SW480 (cell line): Measurements from ENCODE around the gene GINS2.

Experiments
- DNase-seq: peaks from one replicate; pipeline ENCODE4 v3.0.0-alpha.2; 2016; ENCODE audit warnings: low spot score

The GINS2 gene

GRCh38 chr16:85640254-85640558 is 48.5 kb downstream of the GINS2 start:
- no peak for DNase-seq

DNA sequence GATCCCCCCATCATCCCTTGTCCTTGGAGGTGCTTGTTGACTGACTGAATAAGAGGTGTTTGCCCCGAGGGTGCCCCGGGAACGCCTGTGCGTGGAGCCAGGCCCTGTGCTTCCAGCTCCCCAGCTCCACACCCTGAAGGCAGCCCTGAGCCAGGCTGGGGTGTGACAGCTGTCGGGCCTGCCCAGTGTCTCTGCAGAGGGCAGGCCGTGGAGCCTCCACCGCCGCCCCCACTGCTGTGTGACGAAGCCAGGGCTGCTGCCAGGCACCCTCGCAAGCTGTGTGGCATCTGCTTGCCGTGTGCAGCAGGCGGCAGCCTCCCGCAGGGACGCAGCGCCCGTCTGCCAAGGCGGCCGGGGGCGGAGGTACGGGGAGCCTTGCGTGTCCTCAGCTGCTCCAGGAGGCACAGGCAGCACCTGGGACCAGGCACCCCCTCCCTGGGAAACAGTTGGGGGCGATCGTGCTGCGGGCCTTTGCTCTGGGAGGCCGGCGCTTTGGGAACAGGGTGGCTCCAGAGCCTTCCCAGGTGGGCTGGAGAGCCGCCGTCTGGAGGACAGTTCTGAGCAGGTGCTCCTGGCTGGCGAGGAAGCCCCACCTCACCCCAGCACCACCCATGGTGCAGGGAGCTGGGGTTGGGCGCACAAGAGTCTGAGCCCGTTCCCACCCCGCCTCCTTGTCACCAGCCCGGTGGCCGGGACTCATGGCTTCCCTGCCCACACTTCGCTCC is 49.1 kb downstream of the GINS2 start:
- DNase-seq: no peak

DNA sequence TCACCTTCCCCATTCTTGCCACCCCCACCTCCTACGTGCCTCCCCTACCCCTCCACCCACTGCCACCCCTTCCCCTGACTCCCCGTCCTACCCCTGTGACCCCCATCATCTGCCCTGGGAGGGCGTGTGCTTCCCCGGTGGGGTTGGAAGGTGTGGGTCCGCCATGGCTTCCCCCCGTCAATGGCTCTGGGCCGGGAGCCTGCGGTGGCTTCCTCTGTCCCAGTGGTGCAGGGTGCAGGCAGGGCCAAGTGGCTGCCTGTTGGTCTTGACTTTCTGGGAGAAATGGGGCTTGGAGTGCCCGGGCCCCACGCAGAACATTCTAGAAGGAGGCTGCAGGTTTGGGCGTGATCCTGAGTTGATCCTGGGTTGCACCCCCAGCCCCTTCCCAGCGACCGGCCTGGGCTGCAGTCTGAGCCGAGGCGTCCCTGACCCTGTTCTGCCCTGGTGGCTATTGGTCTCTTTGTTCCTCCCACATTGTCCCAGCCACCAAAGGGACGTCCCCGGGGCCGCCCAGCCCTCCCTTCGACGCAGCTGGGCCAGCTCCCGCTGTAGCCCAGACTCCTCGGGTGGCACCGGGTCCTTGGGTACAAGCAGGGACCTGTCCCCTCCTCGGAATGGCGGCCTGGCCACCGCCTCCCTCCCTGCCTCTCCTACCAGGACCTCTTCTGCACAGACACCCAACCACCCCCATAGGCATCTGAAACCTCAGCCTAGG is 49.9 kb downstream of the GINS2 start:
- no peak for DNase-seq

DNA sequence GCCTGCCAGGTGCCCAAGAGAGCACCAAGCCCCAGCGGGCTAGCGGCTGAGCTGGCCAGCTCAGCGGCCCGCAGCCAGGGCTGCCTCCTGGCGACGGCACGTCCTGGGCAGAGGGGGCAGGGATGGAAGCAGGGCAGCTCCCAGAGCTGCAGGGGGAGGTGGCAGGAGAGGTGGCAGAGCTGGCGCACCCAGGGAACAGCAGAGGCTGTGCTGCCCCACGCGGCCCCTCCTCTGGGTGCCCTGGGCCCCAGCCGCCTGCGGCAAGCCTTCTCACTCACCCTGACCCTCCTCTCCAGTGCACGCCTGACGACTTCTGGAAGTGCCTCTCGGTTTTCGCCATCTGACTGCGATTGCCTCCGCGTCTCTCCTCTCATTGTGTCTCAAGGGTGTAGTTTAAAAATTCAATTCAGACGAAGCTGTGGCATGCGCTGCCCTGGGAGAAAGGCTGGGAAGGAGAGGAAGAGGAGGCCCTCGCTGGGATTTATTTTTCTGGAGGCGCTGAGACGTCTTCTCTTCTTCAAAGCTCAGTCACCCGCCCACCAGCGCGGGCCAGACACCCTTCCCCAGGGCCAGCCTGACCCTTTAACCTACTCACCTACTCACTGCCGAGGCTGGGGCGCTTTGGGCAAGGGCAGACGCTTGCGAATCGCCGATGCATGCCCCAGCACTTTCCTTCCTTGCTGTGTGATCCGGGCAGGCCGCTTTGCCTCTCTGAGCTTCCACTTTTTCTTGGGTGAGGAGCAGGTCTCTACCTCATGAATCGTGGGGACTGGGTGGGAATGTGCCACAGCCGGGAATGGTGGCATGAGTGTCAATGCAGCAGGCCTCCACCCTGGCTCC is 50.7 kb downstream of the GINS2 start:
- DNase-seq: no peak

DNA sequence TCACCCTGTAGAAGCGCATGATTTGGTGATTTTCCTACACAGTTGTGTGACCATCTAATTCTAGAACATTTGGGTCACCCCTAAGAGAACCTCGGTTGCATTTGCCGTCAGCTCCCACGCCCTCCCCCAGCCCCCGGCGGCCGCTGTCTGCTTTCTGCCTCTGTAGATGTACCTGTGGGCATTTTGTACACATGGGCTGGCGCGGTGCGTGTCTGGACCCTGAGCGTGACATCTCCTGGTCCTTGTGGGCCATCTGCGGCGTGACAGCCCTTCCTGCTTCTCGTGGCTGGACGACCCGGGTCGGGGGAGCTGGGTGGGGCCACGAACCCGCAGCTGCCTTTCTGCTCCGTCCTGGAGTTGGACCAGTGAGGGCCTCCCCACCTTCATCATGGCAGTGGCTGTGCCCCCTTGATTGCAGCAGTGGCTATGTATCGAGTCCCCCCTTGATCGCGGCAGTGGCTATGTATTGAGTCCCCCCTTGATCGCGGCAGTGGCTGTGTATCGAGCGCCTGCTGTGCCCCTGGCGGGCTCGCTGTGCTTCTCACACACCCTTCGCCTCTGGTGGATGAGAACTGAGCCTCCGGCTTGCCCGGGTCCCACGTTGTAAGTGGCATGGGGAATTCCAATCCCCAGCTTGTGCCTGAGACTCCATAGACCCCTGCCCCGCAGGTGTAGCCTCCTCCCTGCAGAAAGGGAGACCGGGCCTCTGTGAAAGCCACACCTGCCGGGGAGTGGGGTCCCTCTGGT is 51.5 kb downstream of the GINS2 start:
- DNase-seq: no peak

DNA sequence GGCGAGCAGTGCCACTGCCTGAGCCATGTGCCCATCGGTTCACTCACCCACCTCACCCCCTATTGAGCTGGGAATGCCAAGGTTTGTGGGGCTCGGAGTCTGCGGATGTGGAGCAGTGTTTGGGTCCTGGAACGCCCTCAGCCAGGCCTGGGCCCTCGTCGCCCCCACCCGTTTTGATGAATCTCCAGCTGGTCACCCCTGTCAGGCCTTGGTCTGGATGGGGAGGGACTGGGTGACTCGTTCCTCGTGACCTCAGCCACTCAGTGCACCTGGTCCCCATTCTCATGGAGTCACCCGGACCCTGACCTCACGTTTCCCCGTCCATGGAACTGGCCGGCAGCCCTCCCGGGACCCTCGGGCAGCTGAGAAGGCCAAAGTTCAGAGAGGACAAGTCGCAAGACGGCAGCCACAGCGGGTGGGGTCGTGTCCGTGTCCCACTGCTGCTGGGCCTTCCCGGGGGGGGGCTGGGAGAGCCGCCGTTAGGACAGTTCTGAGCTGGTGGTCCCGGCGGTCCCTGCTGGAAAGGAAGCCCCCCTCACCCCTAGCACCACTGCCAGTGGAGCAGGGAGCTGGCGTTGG is 52.4 kb downstream of the GINS2 start:
- no peak for DNase-seq

DNA sequence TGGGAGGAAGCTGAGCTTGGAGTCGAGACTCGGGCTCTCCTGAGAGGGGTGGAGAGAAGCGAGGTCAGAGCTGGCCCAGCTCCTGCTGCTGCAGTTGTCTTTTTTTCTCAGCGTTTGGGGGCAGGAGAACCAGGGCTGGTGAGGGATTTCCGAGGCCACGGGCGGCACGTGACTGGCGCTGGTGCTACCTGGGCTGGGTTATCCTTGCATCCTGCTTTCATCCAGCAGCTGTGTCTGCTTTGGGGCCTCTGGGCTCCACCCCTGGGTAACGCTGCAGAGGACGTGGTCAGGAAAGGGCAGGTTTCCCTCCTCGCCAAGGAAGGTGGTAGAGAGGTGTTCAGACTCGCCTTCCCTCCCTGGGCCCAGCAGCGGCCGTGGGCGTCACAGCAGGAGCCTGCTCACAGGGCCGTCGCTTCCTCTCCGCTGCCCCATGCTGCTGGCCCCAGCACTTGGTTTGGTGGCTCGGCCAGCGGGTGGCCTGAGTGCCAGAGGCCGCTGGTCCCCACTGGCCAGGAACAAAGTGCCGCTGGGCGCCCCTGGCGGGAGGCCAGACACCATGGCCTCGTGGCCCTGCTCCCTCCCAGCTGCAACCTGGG is 53.1 kb downstream of the GINS2 start:
- no peak for DNase-seq

DNA sequence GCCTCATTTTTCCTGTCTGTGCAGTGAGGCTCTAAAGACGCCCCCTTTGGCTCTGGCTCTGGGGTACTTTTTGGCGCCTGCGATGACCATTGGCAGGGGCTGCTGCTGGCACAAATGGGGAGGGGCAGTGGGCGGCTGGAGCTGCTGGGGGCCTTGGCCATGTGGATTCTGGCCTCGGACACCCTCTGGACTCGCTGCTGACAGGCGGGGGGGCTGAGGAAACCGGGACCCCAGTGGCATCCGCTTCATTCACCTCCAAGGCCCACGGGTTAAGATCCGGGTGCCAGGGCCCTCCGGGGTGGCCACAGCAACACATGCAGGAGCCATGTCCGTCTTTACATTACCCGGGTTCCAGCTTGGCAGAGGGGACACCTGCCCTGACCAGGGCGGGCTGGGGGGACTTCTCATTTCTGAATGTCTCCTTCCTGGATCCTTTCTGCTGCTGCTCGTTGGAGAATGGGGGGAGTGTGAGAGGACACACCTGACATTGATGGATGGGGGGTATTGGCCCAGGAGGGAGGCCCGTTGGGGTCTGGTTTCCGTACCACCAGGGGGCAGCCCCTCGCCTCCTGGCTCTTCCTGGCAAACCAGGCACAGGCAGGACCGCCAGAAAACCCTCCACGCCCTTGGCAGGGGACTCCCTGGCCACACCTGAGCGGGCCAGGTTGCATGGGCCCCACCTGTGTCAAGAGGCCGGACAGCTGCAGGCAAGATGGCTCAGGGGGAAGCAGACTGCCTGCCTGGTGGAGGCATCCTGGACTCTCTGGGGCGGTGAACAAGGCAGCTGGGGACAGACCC is 53.8 kb downstream of the GINS2 start:
- DNase-seq: no peak

DNA sequence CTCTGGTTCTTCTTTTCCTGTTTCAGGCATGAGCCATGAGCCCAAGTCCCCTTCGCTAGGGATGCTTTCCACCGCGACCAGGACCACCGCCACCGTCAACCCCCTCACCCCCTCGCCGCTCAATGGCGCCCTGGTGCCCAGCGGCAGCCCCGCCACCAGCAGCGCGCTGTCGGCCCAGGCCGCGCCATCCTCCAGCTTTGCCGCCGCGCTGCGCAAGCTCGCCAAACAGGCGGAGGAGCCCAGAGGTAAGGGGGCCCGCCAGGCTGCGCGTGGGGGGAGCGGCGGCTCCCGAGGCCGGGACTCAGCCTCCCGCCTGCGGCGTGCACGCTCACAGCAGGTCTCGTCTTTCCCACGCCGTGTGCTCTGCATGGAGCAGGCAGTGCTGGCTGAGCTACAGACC is 54.9 kb downstream of the GINS2 start:
- no peak for DNase-seq

- DNase-seq: no peak
These were observed 55.4 kb downstream of the GINS2 start for GRCh38 chr16:85633438-85633743.

- DNase-seq: no peak
These were observed 55.9 kb downstream of the GINS2 start for GRCh38 chr16:85632709-85633437.

DNA sequence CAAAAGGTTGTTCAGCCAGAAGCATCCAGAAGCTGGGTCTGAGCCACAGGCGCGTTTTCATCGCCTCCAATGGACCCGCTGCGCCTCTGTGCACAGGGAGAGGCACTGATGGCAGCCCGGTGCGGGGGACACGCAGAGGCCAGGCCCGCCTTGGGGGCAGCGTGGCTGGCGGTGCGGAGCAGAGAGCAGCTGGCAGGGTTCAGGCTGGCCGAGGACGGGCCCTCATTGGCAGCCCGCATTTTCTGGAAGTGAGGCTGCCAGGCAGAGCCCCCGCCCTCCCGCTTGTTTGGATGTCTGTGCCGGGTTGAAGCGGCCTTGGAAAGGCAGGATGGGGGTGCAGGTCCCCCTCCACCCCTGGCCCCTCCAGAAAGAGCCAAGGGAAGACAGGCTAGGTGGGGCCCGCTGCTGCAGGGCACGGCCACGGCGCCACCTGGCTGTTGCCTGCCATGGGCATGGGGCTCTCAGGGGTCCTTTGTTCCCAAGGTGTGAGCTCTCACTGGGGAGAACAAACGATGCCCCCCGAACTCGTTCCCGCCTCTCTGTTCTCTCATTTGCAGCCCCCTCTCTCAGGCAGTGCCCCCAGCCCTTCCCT is 56.9 kb downstream of the GINS2 start:
- DNase-seq: no peak

DNA sequence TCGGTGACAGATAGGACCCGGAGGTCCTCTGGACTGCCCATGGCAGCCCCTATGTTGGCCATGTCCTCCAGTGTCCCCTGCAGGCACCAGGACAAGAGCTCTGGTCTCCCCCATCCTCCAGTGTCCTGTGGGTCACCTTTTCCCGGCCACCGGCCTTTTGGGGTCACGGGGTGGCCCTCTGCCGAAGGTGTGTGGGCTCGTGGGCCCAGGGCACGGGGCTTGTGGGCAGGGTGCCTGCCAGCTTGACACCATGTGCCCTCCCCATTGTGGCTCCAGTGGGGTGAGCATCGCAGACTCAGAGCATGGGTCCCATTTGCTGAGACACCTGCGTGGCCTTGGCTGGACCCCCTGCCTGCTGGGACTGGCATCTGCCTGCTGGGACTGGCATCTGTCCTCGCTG is 57.5 kb downstream of the GINS2 start:
- DNase-seq: no peak

DNA sequence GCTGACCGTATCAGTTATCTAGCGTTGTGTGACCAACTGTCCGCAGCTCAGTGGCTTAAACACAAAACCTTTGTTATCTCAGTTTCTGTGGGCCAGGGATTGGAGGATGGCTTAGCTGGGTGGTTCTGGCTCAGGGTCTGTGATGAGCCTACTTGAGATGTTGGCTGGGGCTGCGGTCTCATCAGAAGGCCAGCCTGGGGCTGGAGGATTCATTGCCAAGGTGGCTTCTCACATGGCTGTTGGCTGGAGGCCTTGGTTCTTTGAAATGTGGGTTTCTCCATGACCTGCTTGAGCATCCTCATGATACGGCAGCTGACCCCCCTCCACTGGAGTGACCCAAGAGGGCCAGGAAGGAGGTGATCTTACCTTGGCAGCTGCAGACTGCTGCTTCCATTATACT is 58.9 kb downstream of the GINS2 start:
- DNase-seq: no peak

- DNase-seq: no peak
These were observed 59.4 kb downstream of the GINS2 start for GRCh38 chr16:85629326-85629725.

DNA sequence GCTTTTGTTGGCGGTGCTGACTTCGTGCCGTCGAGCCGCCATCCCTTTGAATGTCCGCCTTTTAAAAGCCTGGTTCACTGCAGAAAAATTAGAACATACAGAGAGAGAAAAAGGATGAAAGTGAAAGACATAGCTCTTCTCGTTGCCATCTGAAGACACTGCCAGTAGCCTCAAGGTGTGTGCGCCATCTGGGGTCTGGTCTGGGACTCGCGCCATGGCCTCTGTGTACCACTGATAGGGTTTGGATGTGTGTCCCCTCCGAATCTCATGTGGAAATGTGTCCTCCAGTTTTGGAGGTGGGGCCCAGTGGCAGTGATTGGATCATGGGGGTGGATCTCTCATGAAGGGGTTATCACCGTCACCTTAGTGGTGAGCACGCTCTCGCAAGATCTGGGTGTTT is 60.1 kb downstream of the GINS2 start:
- DNase-seq: no peak

DNA sequence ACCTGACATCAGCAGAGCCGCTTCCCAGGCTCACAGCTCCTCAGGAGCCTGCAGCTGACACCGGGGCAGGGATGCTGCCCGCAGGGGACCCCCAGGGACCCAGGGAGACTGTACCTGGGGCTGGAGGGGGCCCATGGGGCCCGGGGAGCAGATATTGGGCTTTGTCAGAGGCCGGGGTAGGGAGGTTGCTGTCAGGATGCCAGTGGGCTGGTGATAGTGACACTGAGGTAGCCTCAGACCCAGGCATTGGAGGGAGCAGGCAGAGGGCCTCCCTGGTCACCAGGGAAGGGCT is 60.5 kb downstream of the GINS2 start:
- DNase-seq: no peak

- no peak for DNase-seq
These were observed 61.1 kb downstream of the GINS2 start for GRCh38 chr16:85627526-85628264.

DNA sequence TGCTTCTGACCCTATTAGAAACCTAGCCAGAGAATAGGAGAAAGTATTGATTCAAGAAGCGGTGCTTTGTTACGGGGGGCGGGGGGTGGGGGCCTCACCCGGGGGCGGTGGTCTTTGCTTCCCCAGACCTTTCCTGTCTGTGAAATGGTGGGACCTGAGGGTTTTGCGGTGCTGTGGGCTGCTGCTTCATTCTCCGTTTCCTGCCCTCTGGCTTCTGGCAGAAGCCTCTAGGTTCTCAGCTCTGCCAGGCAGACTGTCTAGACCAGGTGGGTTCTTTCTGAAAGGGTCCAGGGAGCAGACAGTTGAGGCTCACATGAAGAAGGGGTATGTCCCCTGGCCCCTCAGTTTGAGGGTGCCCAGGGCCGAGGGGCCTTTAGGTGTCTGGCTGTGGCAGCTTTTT is 61.7 kb downstream of the GINS2 start:
- no peak for DNase-seq
